A204.1 (cell line): ENCODE results near the gene CXCL16.
"Not testable (repeated sequence)": the region's sequence is repeated elsewhere in the genome, so short reads cannot be mapped to it uniquely, and the experiment has no call there.

Experiments
- FAIRE-seq: peaks from 2 replicates; lab custom pipeline; 2012; peaks lifted over from hg19 to GRCh38; lab: Jason Lieb, UNC

CXCL16 gene

DNA sequence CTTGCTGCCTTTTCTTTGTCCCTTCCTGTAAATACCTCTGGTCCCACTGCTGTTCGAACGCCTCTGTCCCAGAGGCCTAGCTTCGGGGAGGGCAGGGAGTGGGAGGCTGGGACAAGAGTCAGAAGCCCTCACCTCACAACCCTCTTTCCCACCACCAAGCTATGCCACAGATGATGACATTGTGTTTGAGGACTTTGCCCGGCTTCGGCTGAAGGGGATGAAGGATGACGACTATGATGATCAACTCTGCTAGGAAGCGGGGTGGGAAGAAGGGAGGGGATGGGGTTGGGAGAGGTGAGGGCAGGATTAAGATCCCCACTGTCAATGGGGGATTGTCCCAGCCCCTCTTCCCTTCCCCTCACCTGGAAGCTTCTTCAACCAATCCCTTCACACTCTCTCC is 18.9 kb downstream of the CXCL16 start:
- FAIRE-seq, result no peak

DNA sequence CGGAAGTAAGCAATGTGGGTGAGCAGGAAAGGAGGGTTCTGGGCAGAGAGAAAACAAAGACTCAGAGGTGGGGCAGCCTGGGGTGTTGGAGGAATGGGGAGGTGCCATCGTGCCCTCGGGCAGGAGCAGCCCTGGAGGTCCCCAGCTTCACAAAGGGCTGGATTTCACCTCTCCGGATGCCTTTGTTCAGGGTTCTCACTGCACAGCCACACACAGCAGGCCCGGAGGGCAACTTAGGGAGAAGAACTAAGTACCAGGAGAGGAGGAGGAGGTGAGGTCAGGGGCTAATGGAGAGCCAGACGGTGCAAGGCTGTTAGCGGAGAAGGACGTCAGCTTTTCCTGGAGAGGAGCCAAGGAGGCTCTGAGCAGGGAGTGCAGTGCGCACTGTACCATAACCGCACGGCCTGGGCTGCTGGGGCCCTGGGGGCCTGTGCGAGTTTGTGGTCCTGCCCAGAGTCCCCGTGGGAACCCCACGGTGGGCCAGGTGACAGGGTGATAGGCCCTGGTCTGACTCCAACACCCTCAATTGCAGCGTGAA is 20.0 kb downstream of the CXCL16 start:
- no peak for FAIRE-seq

DNA sequence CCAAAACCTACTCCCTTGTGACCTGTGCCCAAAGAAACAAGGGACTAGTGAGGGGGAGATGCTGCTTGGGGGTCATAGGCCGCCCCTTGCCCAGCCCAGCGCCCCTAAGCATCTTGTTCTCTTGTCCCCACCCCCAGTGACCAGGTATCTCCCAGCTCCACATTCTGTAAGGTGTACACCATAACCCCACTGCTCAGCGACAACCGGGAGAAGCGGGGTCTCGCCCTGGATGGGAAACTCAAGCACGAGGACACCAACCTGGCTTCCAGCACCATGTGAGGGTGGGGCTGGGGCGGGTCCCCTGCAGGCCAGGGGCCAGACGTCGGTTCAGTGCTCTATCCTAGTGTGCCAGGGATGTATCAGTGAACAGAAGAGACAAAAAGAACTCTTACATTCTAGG is 20.6 kb downstream of the CXCL16 start:
- no peak for FAIRE-seq

DNA sequence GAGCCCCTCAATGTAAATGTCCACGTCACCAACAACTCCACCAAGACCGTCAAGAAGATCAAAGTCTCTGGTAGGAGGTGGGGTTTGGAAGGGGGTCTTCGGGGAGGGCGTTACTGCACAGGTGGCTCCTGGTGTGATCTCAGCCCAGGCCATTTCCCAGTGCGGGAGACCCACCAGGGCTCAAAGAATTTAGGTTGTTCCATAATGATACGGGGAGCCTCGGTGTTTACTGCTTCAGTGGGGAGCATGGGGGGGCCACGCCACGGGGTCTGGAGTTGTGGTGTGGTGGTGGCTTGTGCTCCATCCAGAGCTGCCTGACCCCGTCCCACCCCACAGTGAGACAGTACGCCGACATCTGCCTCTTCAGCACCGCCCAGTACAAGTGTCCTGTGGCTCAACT is 21.5 kb downstream of the CXCL16 start:
- FAIRE-seq, result no peak

DNA sequence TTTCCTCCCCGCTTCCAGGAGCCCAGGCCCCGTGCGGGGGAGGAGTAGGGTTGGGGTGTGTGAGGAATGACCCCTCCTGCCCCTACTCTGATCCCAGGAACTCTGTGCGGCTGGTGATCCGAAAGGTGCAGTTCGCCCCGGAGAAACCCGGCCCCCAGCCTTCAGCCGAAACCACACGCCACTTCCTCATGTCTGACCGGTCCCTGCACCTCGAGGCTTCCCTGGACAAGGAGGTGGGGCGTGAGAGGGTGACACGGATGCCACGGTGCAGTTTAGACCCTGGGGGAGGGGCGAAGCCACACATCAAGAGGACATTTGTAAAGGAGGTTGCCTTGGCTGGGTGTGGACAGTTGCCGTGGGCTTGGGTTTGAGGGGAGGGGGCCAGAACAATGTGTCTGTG is 21.9 kb downstream of the CXCL16 start:
- no peak for FAIRE-seq

DNA sequence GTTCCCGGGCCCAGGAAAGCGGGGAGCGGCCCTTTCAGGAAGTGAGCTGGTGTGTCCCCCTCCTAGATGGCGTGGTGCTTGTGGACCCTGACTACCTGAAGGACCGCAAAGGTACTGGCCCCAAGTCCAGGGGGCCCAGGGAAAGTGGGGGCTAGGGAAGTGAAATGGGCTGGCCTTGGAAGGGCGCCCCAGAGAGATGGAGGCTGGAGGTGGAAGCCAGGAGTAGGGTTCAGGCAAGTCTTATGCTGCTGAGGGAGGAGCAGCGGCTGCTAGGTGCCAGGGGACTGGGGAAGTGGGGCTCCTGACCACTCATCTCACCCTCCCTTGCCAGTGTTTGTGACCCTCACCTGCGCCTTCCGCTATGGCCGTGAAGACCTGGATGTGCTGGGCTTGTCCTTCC is 23.6 kb downstream of the CXCL16 start:
- no peak for FAIRE-seq

DNA sequence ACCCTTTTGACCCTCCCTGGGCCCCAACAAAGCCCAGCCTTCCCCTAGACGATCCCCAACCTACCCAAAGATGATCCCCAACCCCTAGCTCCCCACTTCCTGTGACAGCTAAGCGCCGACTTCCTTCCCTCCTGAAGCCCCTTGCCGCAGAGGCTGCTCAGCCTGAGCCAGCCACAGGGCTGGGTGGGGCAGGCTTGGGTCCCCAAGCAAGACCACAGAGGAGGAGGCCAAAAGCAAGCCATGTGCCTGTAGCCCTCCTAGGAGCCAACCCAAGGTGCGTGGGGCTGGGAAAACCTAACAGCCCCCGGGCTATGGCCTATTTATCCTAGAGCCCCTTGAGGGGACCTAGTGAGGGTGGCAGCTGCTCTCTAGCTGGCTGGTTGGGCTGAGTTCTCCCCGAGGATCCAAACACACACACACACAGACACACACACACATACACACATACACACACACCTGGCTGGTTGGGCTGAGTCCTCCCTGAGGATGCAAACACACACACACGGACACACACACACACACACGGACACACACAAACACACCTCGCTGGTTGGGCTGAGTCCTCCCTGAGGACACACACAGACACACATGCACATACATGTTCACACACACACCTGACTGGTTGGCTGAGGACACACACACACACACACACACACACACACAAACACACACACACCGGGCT is 24.5 kb downstream of the CXCL16 start:
- FAIRE-seq, result no peak

DNA sequence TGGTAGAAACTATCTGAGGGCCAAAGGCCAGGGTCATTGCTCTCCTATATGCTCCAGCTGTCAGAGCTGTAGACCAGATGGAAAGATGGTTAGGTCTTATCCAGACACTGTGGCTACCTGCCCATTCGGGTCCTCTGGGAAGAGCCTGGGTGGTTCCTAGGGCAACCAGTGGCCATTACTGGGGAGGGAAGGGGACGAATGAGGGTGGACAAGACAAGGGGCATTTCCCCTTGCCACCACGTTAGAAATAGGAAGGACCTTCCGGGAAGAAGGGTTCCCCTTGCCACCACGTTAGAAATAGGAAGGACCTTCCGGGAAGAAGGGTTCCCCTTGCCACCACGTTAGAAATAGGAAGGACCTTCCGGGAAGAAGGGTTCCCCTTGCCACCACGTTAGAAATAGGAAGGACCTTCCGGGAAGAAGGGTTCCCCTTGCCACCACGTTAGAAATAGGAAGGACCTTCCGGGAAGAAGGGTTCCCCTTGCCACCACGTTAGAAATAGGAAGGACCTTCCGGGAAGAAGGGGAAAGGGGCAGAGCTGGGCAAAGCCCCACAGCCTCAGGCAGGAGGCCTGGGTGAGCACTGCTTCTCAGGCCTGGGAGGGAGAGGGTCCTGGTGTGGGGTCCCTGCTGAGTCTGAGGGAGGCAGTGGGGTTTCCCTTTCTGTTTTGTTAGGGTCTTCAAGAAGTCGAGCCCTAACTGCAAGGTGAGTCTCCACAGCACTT is 25.2 kb downstream of the CXCL16 start:
- not testable (repeated sequence) for FAIRE-seq

DNA sequence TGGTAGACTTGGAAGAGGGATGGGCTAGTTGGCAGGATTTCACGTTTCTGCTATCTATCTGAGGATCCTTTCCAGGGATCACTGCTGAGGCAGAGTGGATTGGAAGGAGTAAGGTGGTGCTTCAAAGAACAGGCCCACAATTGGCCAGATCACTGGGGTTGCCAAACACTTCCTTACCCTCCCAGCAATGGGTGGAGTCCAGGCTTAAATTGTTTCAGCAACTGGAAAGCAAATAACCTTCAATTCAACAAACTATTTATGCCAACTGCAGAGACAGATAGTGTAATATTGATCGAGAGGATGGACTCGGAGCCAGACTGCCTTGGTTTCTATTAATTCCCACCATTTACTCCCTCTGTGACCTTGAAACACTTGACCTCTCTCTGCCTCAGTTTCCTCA is 27.2 kb downstream of the CXCL16 start:
- FAIRE-seq, result no peak

DNA sequence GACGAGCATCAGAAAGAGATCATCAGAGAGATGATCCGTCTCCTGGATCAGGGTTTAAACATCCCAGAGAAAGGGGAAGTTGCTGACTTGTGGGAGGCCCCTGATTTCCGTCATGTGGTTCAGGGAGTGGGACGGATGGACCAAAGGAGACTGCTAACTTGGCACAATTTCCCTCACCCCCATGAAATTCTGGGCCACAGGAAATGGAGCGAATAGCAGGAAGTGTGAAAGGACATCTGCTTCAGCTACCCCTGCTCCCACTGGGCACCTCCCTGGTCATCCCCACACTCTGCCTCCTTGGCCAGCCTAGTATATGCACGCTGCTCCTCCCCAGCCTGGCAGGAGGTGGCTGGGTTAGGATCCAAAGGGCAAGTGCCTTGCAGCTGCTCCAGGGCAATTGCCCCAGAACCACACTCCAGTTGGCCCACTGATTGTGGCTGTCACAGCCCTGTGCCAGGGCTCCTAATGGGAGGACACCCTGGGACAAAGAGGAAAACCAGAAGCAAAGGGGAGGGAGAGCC is 28.0 kb downstream of the CXCL16 start:
- no peak for FAIRE-seq

DNA sequence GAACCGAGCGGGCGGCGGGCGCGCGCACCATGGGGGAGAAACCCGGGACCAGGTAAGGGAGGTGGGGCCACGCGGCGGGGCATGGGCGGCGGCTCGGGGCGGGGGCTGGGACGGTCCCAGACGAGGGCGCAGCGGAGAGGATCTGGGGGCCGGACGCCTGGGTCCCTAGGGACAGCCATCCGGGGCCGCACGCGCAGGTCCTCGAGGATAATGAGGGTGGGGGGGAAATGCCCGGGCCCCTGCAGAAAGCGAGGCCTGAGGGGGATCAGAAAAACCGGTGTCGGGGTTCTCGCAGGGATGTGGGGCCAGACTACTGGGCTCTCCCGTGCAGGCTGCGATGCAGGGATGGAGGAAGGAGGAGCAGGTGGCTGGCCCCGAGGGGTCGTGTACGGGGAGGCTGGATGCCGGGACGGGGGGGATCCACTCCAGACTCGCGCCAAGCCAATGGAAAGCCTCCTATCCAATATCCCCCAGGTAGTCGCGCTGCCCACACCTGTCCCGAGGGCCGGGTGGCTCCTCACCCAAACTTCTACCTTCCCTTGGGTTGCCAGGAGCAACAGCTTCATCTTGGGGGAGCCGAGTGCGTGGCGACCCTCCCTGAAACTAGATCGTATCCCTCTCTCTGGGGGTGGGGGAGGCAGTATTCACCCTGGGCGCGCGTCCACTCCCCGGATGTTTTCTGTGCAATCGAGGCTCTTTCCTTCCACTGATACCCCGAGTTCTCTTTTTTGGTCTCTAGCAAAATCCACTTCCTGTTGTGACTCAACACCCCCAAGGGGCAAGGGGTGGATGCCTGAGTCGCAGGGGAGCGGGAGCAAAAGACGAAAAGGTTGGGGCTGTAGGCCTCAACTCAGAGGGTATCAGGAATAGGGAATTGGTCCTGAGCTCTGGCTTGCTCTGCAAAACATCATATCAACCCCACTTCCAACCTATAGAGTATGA is 28.8 kb downstream of the CXCL16 start:
- no peak for FAIRE-seq

DNA sequence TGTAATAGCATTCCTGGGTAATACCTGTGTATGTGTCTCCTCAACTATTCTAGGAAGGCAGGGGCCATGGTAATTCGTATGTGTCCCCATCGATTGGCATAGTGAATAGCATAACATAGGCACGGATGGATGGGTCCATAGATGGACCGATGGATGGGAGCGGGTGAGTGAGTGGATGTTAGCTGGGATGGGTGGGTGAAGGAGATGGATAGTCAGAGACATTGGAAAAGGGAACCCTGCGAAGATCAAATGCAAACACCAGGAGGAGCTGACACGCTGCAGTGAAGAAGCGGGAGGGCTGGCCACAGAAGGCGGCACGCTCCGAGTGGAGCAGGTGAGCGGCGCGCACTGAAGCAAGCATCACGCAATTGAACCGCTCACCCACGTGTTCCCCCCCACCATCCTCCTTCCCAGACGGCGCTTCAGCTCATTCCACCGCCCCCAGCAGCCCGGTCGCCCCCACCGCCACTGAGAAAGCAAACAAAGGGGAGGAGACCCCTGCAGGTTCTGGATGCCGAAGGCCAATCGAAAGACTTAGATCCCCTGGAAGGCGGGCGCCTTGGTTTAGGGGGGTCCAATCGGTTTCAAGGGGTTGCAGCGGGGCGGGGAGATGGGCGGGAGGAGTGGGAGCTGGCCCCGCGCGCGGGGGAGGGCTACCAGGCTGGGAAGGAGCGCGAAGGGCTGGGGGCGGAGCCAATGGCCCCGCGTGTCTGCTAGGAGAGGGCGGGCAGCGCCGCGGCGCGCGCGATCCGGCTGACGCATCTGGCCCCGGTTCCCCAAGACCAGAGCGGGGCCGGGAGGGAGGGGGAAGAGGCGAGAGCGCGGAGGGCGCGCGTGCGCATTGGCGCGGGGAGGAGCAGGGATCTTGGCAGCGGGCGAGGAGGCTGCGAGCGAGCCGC is 29.7 kb downstream of the CXCL16 start, which contains the start of gene ARRB2:
Gene ARRB2 (plus strand): TSS at position 839 of the 899 bp plus-strand sequence. CDS start 90 bp downstream, outside the sequence.
- FAIRE-seq, result peak; percentile 91

DNA sequence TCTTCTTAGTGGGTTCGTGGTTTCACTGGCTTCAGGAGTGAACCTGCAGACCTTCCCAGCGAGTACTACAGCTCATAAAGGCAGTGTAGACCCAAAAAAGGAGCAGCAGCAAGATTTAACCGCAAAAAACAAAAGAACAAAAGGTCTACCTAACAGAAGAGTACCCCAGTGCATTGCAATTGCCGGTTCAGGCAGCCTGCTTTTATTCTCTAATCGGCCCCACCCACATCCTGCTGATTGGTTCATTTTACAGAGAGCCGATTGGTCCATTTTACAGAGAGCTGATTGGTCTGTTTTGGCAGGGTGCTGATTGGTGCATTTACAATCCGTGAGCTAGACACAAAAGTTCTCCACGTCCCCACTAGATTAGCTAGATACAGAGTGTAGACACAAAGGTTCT is 31.3 kb downstream of the CXCL16 start:
- no peak for FAIRE-seq

DNA sequence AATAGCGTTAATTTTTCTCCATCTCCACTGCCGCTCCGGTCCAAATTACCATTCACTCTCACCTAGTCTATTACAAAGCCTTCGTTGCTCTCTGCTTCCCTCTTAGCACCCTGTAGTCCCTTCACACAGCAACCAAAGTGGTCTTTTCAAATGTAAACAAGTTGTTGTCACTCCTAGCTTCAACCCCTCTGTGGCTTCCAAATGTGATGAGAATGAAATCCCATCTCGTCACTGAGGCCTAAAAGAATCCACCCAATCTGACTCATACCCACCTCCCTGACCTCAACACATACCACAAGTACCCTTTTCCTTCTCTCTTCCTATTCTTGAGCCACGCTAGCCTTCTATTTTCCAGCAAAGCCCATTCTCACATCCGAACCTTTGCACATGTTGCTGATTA is 33.6 kb downstream of the CXCL16 start:
- FAIRE-seq, result no peak

DNA sequence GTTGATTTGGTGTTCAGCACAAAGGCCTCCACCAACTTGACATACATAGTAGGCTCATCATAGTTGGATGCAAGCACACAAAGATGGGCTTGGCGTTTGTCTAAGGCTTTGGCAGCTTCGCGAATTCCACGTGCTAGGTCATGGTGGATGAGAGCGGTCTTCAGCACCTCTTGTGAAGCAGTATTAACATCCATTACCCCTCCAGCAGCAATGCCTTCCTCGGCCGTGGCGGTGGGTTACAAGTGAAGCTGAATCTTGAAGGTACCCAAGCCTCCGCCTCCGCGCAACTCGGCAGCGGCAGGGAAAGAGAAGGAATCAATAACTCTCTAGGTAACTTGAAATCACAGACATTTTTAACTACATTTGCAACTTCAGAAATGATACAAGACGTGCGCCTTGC is 34.7 kb downstream of the CXCL16 start:
- no peak for FAIRE-seq

DNA sequence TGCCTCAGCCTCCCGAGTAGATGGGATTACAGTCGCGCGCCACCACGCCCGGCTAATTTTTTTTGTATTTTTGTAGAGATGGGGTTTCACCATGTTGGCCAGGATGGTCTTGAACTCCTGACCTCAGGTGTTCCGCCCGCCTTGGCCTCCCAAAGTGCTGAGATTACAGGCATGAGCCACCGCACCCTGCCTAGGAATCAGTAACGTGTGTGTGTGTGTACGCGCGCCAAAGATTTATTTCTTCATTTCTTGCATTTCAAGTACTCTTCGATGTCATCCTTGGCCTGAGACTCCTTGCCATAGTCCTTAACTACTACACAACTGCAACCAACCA is 35.2 kb downstream of the CXCL16 start:
- FAIRE-seq, result not testable (repeated sequence)

DNA sequence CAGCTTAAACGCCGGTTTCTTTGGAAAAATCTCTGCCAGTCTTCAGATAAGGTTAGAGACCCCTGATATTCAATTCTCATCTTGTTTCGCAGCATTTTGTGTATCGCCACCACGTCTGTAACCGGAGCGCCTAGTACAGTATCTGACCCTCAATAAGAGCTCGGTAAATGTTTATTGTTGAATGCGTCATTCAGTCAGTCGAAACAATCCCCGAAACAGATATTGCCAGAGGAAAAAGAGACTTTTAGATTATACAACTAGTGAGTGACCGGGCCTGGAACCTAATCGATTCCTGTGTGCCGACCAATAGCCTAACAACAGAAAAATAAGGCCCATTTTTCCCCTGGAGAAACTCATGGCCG is 36.4 kb downstream of the CXCL16 start:
- FAIRE-seq, result no peak

DNA sequence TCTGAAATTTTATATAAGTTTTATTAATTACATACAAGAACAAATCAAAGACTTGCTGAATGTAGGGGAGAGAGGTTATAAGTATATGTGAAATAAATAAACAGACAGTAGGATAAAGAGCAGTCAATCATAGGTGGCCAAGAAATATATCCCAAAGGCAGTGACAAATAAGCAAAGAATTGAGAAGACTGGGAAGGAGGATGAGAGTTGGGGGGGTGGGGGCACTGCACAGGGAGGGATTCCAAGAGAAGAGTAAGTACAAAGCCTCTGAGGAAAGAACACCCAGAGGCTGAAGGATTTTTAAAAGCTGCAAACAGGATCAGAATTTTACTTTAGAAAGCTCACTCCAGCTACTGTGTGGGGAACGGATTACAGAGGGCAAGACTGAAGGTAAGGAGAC is 38.6 kb downstream of the CXCL16 start:
- FAIRE-seq, result no peak

DNA sequence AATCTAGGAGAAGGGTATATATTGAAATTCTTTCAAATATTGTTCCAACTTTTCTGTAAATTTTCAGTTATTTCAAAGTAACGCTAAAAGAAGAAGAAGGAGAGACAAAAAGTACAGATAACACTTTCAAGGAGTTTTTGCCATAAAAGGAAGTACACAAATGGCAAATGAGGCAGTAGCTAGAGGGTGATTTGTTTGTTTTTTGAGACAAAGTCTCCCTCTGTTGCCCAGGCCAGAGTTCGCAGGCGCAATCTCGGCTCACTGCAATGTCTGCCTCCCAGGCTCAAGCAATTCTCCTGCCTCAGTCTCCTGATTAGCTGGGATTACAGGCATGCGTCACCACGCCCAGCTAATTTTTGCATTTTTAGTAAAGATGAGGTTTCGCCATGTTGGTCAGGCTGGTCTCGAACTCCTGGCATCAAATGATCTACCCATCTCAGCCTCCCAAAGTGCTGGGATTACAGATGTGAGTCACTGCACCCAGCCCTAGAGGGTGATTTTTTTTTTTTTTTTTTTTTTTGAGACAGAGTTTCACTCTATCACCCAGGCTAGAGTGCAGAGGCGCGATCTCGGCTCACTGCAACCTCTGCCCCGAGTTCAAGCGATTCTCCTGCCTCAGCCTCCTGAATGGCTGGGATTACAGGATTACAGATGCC is 40.2 kb downstream of the CXCL16 start:
- FAIRE-seq, result not testable (repeated sequence)

DNA sequence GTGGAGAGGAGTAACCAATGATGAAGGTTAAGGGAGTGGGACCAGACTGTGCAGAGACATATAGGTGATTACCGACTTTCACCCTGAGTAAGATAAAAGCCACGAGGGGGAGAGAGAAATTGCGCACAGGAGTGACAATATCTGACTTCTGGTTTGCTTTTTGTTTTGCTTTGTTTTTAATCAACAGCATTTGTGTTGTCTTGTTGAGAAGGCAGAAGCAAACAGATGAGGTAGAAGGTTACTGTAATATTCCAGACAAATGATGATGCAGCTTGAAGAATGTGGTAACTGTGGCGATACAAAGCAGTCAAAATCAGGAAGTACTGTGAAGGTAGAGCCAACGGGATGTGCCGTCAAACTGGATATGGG is 43.3 kb downstream of the CXCL16 start:
- FAIRE-seq, result no peak

DNA sequence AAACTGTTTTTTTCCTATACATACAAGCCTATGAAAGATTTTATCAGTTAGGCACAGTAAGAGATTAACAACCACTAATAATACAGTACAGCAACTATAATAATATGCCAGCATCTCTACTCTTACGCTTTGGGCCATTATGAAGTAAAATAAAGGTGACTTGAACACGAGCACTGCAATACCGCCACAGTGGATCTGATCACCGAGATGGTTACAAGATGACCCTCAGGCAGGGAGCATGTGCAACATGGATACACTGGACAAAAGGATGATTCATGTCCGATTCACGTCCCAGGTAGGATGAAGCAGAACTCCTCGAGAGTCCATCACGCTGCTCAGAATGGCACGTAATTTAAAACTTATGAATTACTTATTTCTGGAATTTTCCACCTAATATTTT is 46.3 kb downstream of the CXCL16 start:
- FAIRE-seq, result no peak
